ENCODE data around the gene ADNP. TPM values are rescaled to one million over a fixed set of nuclear protein-coding genes. Genes with fewer than 3 reads are reported as not detected.

Gene ADNP
- total and polyA plus RNA-seq, 12 donors: 32.4 to 76.4 (median 54.0) TPM

- Histone ChIP-seq H3K27me3 (no peaks in the 10 kb centered on the region), H3K9me3 (replicated peaks in 1 of 3) (no peaks in the 10 kb centered on the region), H3K4me3 (no peak overlapping the region), H3K4me1 (replicated peaks in 1 of 2) (no peaks in the 10 kb centered on the region), H3K36me3 (replicated peaks in 1 of 2) (no peaks in the 10 kb centered on the region), H3K27ac (no peak overlapping the region)
- intact Hi-C loops (cut with DNase I): no loop called here
- 85 to 96% (median 90%) methylated on average over 9 to 12 of the region's 12 CpGs for WGBS, 4 donors
- no peak for DNase-seq
- TF ChIP-seq CTCF (IDR thresholded peaks at IDR 0.05) (no peak), POLR2A (IDR thresholded peaks at IDR 0.05) (no peak)
Observed at GRCh38 chr20:50866036-50866685, 65.1 kb downstream of the ADNP start.

- Histone ChIP-seq H3K27ac (no peak overlapping the region), H3K9me3 (replicated peaks in 1 of 3) (no peaks in the 10 kb centered on the region), H3K4me1 (replicated peaks in 1 of 2) (no peaks in the 10 kb centered on the region), H3K27me3 (no peaks in the 10 kb centered on the region), H3K4me3 (no peak overlapping the region), H3K36me3 (replicated peaks in 1 of 2) (no peaks in the 10 kb centered on the region)
- 84 to 91% (median 85%) methylated on average over 4 to 7 of the region's 7 CpGs for WGBS, 4 donors
- intact Hi-C loops (cut with DNase I): no loop called here
- TF ChIP-seq POLR2A (IDR thresholded peaks at IDR 0.05): no peak
- TF ChIP-seq CTCF (IDR thresholded peaks at IDR 0.05): no peak
- no peak for DNase-seq
Observed at GRCh38 chr20:50865591-50865990, 65.6 kb downstream of the ADNP start.

- intact Hi-C loops (cut with DNase I): no loop called here
- no peak overlapping the region for H3K4me3 ChIP-seq
- WGBS, 4 donors: 88 to 93% (median 91%) methylated on average over 6 of the region's 6 CpGs
- H3K4me1 ChIP-seq (replicated peaks in 1 of 2): no peaks in the 10 kb centered on the region
- no peaks in the 10 kb centered on the region for H3K36me3 ChIP-seq (replicated peaks in 1 of 2)
- H3K27ac ChIP-seq: no peak overlapping the region
- H3K27me3 ChIP-seq: no peaks in the 10 kb centered on the region
- no peaks in the 10 kb centered on the region for H3K9me3 ChIP-seq (replicated peaks in 1 of 3)
- no peak for DNase-seq
- TF ChIP-seq POLR2A (IDR thresholded peaks at IDR 0.05) (no peak), CTCF (IDR thresholded peaks at IDR 0.05) (no peak)
Observed at GRCh38 chr20:50865114-50865513, 66.1 kb downstream of the ADNP start.

- Histone ChIP-seq H3K4me1 (replicated peaks in 1 of 2) (no peaks in the 10 kb centered on the region), H3K4me3 (no peak overlapping the region), H3K9me3 (replicated peaks in 1 of 3) (no peaks in the 10 kb centered on the region), H3K27ac (no peak overlapping the region), H3K36me3 (replicated peaks in 1 of 2) (no peaks in the 10 kb centered on the region), H3K27me3 (no peaks in the 10 kb centered on the region)
- TF ChIP-seq CTCF (IDR thresholded peaks at IDR 0.05) (no peak), POLR2A (IDR thresholded peaks at IDR 0.05) (no peak)
- WGBS, 4 donors: 55 to 72% (median 64%) methylated on average over 2 to 3 of the region's 3 CpGs
- intact Hi-C loops (cut with DNase I): no loop called here
- DNase-seq: no peak
Observed at GRCh38 chr20:50862546-50862945, 68.7 kb downstream of the ADNP start.
